HG02938 (cell line): ENCODE data around the gene UNC93A.
"Not testable (repeated sequence)": the region's sequence is repeated elsewhere in the genome, so short reads cannot be mapped to it uniquely, and the experiment has no call there.

Experiments
- ATAC-seq: cut with Tn5 transposase; IDR thresholded peaks from one replicate; pipeline ENCODE4 v1.9.1; 2021; ENCODE audit warnings: mild to moderate bottlenecking, moderate library complexity; ENCODE audit not compliant: unreplicated experiment

The UNC93A gene

DNA sequence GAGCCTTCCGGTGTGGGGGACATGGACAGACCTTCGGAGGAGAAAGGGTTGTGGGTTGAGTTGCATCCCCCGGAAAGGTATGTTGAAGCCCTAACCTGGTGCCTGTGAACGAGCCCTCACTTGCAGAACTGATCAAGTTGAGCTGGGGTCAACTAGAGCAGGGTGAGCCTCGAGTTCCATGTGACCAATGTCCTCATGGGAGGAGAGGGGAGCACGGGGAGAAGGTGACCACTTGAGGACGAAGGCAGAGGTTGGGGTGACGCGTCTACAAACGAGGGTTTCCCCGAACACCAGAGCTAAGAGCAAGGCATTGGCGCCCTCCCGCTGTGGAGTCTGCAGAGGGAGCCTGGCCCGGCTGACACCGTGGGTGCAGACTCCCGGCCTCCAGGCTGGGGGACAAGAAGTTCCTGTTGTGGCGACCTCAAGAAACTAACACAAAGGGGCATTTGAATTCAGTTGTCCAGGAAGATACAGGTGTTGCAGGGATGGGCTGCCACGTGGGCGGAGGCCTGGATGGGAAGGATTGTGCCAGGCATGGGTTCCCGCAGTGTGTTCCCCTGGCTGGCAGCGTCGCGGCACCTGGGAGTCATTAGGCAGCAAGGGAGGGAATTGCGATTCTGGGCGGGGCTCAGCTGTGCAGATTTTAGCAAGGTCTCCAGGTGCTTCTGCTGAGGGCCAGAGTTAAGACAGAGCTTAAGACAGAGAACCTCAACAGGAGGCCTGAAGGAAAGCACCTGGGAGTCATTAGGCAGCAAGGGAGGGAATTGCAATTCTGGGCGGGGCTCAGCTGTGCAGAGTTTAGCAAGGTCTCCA is 20.4 kb upstream of the UNC93A start:
- ATAC-seq: no peak

GRCh38 chr6:167272151-167272550 is 19.0 kb upstream of the UNC93A start:
- ATAC-seq: no peak

DNA sequence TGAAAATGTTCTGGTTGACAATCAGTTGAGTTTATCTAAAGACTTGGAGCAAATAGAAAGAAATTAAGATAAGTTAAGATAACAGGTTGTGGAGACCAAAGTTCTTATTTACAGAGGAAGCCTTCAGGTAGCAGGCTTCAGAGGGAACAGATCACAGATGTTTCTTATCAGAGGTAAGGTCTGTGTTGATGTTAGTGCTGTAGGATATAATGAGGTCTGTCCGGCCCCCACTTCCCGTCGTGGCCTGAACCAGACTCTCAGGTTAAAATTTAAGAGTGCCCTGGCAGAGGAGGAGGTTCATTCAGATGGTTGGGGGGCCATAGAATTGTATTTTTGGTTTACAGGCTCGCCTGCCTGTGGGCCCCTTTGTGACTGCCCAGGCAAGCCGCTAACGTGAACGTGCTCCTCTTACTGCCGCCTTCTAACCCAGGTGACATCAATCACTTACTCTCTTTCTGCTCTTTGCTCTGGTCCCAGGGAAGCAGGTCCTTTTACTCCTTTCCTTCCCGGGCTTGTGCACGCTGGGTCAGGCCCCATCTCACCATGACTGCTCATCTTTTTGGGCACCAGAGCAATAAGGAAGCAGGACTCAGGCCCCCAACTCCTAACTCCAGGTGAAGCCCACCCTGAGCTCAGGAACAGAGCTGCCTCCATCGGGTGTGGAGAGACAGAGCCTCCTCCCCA is 18.3 kb upstream of the UNC93A start:
- no peak for ATAC-seq

DNA sequence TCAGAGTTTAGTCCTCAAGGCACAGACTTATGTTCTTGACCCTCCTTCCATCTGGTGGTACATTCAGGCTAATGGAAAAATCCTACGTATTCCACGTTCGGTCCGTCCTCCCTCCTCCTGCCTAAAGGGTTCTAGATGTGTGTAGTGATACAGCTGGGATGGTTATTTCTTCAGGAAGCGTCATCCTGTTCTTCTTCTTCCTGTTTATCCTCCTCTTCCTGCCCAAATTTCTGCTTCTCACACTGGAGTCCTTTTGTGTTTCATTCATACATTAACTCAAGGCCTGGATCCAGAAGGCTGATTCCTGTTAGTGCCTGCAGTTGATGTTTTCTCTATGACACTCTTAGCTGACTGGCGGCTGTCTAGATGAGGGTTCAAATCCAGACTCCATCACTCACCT is 16.8 kb upstream of the UNC93A start:
- ATAC-seq: no peak

- ATAC-seq: no peak
Measured at GRCh38 chr6:167275001-167275400, 16.1 kb upstream of the UNC93A start.

DNA sequence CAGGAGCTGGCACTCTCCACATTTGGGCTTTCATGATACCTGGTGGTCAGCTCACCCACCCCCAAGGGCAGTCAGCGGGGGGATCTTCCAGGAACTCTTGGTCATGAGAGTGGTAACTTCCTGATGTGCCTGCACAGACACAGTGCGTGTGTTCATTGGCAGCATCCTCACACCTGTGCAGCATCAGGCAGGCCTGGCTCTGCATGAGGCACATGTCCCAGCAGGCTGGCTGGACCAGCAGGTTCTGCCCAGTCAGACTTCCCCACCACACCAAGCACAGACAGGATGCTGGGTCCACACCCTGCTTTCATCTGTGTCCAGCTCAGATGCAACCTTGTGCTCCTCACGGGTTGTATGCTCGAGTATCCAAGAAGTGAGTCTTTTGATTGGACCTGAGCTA is 15.7 kb upstream of the UNC93A start:
- no peak for ATAC-seq

DNA sequence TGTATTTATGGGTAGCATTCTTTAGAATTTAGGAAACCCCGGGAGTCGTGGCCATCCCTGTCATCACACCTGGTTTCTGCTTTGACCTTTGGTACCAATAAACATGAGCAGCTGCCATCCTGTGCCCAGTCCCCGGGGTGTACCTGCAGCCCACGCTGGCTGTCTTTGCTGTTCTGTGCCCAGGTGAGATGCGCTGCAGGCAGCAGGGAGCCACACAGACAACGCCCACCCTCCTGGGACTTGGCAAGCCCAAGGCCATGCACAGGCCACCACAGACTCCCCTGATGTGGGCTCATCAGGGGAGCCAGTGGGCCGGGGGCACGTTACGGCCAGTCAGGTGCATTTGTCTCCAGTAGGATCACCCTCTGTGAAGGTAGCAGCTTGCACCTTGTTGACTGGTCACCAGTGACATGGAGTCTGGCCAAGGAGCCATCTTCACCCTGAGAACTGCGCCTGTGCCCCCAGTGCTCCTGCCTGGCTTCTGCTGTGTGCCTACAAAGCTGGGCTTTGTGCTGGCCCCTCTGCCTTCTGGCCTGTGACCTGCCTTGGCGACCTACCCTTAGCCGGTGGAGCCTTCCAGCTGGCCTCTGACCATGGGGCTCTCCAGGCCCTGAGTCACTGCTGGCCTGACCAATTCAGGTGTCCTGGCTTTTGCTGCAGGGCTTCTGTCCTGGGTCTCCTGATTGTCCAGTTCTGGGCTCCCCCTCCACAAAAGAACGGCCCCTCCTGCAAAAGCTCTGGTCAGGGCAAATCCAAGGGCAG is 14.2 kb upstream of the UNC93A start:
- no peak for ATAC-seq

- ATAC-seq: not testable (repeated sequence)
Measured at GRCh38 chr6:167278173-167278940, 12.8 kb upstream of the UNC93A start.

GRCh38 chr6:167279766-167280446 is 11.2 kb upstream of the UNC93A start:
- no peak for ATAC-seq

DNA sequence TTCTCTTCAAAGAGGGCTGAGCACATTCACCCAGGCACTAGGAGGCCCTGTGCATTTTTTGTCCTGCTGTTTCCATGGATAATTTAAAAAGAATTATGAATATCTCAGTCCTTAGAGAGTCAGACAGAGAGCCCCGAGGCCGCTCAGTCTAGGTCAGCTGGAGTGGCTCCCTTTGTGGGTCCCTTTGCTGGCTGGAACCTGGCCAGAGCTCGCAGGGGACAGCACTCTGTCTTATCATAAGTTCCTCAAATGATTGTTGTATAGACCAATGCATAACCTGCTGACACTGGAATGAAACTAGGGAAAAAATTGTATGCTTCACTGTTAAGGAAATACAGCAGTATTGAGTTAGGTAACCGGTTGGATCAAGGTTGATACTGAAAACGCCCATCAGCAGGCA is 10.6 kb upstream of the UNC93A start:
- ATAC-seq: not testable (repeated sequence)

GRCh38 chr6:167282165-167282564 is 8.9 kb upstream of the UNC93A start:
- no peak for ATAC-seq

GRCh38 chr6:167284565-167284964 is 6.5 kb upstream of the UNC93A start:
- ATAC-seq: not testable (repeated sequence)

DNA sequence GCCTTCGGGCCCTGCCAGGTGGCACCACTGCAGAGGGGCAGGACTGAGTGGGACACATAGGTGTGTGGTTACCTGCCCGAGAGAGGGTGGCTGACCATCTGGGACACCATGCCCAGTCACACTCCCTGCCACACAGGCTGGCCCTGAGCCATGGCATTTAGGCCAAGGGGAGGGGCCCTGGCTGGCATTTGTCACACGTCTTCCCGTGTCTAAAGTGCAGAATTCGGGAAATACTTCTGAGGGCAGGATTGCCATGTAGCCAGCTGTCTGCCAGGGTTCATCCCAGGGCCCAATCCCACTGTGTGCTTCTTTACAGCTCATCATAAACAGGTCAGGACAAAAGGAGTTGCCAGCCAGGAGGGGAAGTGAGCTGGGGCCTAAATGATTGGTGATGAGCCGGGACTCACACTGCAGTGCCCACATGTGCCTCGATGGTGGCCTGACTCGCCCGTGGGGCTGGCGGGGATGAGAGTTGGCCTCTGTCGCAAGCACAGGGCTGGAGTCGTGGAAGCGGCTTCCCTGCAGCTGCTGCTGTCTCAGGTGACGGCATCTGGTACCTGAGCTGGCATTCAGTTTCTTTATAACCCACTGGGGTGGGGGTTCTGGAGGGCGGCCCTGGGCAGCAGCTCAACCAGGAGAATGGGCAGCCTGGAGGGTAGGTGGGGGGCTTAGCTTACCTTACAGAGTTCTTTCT is 5.9 kb upstream of the UNC93A start:
- no peak for ATAC-seq

DNA sequence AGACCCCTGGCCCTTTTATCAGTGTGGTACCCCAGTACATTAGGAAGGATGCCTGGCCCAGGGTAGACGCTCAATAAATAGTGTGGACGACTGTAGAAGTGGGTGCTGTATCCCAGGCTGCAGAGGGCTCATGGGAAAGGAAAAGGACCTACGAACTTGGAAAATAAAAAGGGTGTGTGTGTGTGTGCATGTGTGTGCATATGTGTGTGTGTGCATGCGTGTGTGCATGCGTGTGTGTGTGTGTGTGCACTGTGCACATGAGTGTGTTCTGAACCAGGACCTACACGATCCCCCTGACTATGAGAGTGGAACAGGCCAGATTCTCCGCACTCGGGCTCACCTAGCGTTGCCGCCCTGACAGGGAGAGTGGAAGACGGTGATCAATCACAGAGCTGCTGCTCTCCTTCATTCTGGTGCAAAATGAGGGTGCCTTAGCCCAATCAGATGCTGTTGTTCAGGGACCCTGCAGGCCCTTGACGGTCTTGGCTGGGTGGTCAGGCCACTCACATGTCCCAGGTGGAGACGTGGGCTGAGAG is 3.5 kb upstream of the UNC93A start:
- no peak for ATAC-seq

DNA sequence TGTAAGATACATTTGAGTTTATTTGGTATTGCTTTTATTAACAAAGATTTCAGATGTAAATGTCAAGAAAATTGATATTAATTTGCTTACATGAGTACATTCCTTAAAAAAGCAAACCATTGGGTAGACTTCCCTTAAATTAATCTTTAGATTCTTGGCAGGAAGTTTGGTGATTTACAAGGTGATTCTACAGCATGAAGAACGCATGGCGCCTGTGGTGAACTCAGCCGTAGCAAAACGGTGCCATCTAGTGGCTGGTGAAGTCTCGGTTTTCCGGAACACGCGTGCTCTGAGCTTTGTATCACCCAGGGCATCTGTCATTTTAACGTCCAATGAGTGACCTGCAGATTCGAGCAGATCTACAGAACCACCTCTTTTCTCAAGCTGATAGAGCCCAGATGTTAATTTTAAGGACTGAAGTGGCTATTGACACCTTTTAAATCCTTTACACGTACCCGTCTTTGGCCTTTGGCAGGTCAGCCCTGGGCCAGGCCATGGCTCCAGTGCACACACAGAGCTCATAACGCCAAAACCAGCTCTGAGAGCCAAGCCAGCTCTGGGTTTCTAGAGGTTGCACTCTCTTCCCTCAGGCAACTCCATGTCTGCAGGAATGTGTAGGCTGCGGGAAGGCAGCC is 2.4 kb upstream of the UNC93A start:
- peak; percentile 79 for ATAC-seq

DNA sequence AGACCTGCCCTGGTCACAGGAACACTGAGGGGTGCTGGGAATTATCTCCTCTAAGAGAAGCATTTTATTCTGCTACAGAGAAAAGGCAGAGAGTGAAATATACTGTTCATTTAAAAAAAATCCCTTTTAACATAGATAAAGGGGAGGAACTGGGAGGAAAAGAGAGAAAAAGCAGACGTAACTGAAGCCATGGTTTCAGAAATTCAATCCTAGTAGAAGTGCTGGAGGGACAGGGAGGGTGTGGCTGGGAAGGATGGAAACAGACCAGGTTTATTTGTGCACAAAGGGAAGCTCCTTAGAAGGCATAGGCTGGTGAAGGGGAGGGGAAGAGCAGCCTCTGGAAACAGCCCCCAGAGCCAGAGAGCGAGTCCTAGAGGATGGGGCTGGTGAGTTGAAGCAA is 1.8 kb upstream of the UNC93A start:
- not testable (repeated sequence) for ATAC-seq

- ATAC-seq: no peak
Measured at GRCh38 chr6:167291623-167292300, 647 bp downstream of the UNC93A start.

GRCh38 chr6:167292301-167293087 is 1.4 kb downstream of the UNC93A start:
- ATAC-seq: no peak
